Astrocyte (in vitro differentiated cells and primary cell): Measurements from ENCODE around the gene GAR1. TPM values are rescaled to one million over a fixed set of nuclear protein-coding genes. Genes with fewer than 3 reads are reported as not detected.

ENCODE experiments used
- DNase-seq: peaks from one replicate; pipeline ENCODE4 v3.0.0-alpha.2; 2010; ENCODE audit warnings: low read depth
- FAIRE-seq: peaks from 2 replicates; lab custom pipeline; 2011; peaks lifted over from hg19 to GRCh38; lab: Jason Lieb, UNC
- H2AFZ ChIP-seq: 2 replicates; pipeline ENCODE4 v1.6.0; 2012; ENCODE audit warnings: low read depth, low read length, inconsistent platforms
- H3K27ac ChIP-seq: 2 replicates; pipeline ENCODE4 v1.5.1; 2011; ENCODE audit warnings: low read depth, low read length, inconsistent platforms
- H3K27me3 ChIP-seq: 2 replicates; pipeline ENCODE4 v1.6.0; 2011; ENCODE audit warnings: low read length, inconsistent platforms; ENCODE audit not compliant: insufficient read depth
- H3K36me3 ChIP-seq: 2 replicates; pipeline ENCODE4 v1.5.1; 2011; ENCODE audit warnings: low read length, inconsistent platforms; ENCODE audit not compliant: insufficient read depth
- H3K4me1 ChIP-seq: 2 replicates; pipeline ENCODE4 v1.5.1; 2011; ENCODE audit warnings: low read length, inconsistent platforms; ENCODE audit not compliant: insufficient read depth
- H3K4me2 ChIP-seq: 2 replicates; pipeline ENCODE4 v1.6.0; 2012; ENCODE audit warnings: low read length, inconsistent platforms
- H3K4me3 ChIP-seq: 2 replicates; pipeline ENCODE4 v1.5.1; 2011; ENCODE audit warnings: low read depth, mild to moderate bottlenecking, low read length, inconsistent platforms; ENCODE audit not compliant: insufficient read depth
- H3K79me2 ChIP-seq: 2 replicates; pipeline ENCODE4 v1.6.0; 2012; ENCODE audit warnings: mild to moderate bottlenecking, low read length, inconsistent platforms; ENCODE audit not compliant: insufficient read depth
- H3K9ac ChIP-seq: 2 replicates; pipeline ENCODE4 v1.6.0; 2012; ENCODE audit warnings: mild to moderate bottlenecking, low read length, inconsistent platforms
- H3K9me3 ChIP-seq: 2 replicates; pipeline ENCODE4 v1.5.1; 2012; ENCODE audit warnings: low read depth, mild to moderate bottlenecking, low read length, inconsistent platforms; ENCODE audit not compliant: insufficient read depth
- H4K20me1 ChIP-seq: 2 replicates; pipeline ENCODE4 v1.6.0; 2012; ENCODE audit warnings: low read length, inconsistent platforms; ENCODE audit not compliant: insufficient read depth
- H3K27ac Mint-ChIP-seq: one replicate; pipeline ENCODE4 v1.8.0; 2021; ENCODE audit warnings: mild to moderate bottlenecking, mixed read lengths; ENCODE audit not compliant: unreplicated experiment
- H3K27me3 Mint-ChIP-seq: one replicate; pipeline ENCODE4 v1.8.0; 2021; ENCODE audit warnings: low read depth, mixed read lengths; ENCODE audit not compliant: unreplicated experiment
- H3K36me3 Mint-ChIP-seq: one replicate; pipeline ENCODE4 v1.8.0; 2021; ENCODE audit warnings: low read depth, mixed read lengths; ENCODE audit not compliant: unreplicated experiment
- H3K4me1 Mint-ChIP-seq: one replicate; pipeline ENCODE4 v1.8.0; 2021; ENCODE audit warnings: low read depth, mixed read lengths; ENCODE audit not compliant: unreplicated experiment
- H3K4me3 Mint-ChIP-seq: one replicate; pipeline ENCODE4 v1.8.0; 2021; ENCODE audit warnings: mild to moderate bottlenecking, moderate library complexity, mixed read lengths; ENCODE audit not compliant: unreplicated experiment
- H3K9me3 Mint-ChIP-seq: one replicate; pipeline ENCODE4 v1.8.0; 2021; ENCODE audit warnings: mild to moderate bottlenecking, mixed read lengths; ENCODE audit not compliant: unreplicated experiment
- CTCF ChIP-seq: IDR thresholded peaks from 2 replicates; pipeline ENCODE4 v1.5.1; 2011; ENCODE audit warnings: low read depth, mild to moderate bottlenecking, inconsistent platforms, low read length, moderate library complexity; ENCODE audit not compliant: insufficient read depth
- EZH2 ChIP-seq: IDR thresholded peaks from 2 replicates; pipeline ENCODE4 v1.6.1; 2012; ENCODE audit warnings: mild to moderate bottlenecking, low read length, inconsistent platforms; ENCODE audit not compliant: insufficient read depth
- total RNA-seq: library from RNA; stranded (reverse); gene quantifications from 2 replicates; pipeline ENCODE4 v1.2.1, GENCODE V29; 2021

GAR1 gene
- total RNA-seq, 1 donor from 2014 or later, result 26.5 TPM

GRCh38 chr4:109816082-109816442 lies 500 bp downstream of the GAR1 start:
- H3K9me3 ChIP-seq, result no peaks in the 10 kb centered on the region
- DNase-seq, result no peak
- H3K27me3 Mint-ChIP-seq, result no peaks in the 10 kb centered on the region
- peaks cover 5% of the 10 kb centered on the region for H3K36me3 Mint-ChIP-seq
- peaks cover 4% of the 10 kb centered on the region for H3K4me1 ChIP-seq
- H3K4me1 Mint-ChIP-seq, result peaks cover 17% of the 10 kb centered on the region
- no peaks in the 10 kb centered on the region for H3K9me3 Mint-ChIP-seq
- H3K27me3 ChIP-seq, result no peaks in the 10 kb centered on the region
- peak overlapping the region; percentile 94 for H3K4me2 ChIP-seq
- peak overlapping the region; percentile 96 for H3K27ac Mint-ChIP-seq
- H3K79me2 ChIP-seq, result peaks cover 55% of the 10 kb centered on the region
- H3K4me3 Mint-ChIP-seq, result peak overlapping the region; percentile 99
- H3K4me3 ChIP-seq, result peak overlapping the region; percentile 89
- peak overlapping the region; percentile 91 for H3K9ac ChIP-seq
- peaks cover 13% of the 10 kb centered on the region for H3K36me3 ChIP-seq
- no peak for FAIRE-seq
- no peak for TF ChIP-seq EZH2
- no peak for TF ChIP-seq CTCF
- peak overlapping the region; percentile 90 for H3K27ac ChIP-seq
- peak overlapping the region; percentile 94 for H2AFZ ChIP-seq
- peaks cover 23% of the 10 kb centered on the region for H4K20me1 ChIP-seq

- H3K27me3 ChIP-seq, result no peaks in the 10 kb centered on the region
- Mint-ChIP-seq H3K27ac (no peak overlapping the region), H3K27me3 (no peaks in the 10 kb centered on the region), H3K9me3 (no peaks in the 10 kb centered on the region), H3K36me3 (peaks cover 5% of the 10 kb centered on the region), H3K4me1 (peaks cover 17% of the 10 kb centered on the region), H3K4me3 (peak overlapping the region; percentile 99)
- peak overlapping the region; percentile 16 for H3K27ac ChIP-seq
- H3K4me1 ChIP-seq, result peaks cover 4% of the 10 kb centered on the region
- peak overlapping the region; percentile 94 for H3K4me2 ChIP-seq
- H3K79me2 ChIP-seq, result peaks cover 59% of the 10 kb centered on the region
- peak overlapping the region; percentile 91 for H3K9ac ChIP-seq
- no peaks in the 10 kb centered on the region for H3K9me3 ChIP-seq
- DNase-seq, result no peak
- peaks cover 23% of the 10 kb centered on the region for H4K20me1 ChIP-seq
- no peak overlapping the region for H2AFZ ChIP-seq
- FAIRE-seq, result no peak
- no peak for TF ChIP-seq CTCF
- TF ChIP-seq EZH2, result no peak
- H3K4me3 ChIP-seq, result peak overlapping the region; percentile 89
- peaks cover 17% of the 10 kb centered on the region for H3K36me3 ChIP-seq
These were observed 1.3 kb downstream of the GAR1 start for GRCh38 chr4:109816894-109817293.

GRCh38 chr4:109818268-109818667 lies 2.7 kb downstream of the GAR1 start:
- peaks cover 5% of the 10 kb centered on the region for H3K36me3 Mint-ChIP-seq
- Histone ChIP-seq H4K20me1 (peaks cover 26% of the 10 kb centered on the region), H2AFZ (no peak overlapping the region), H3K4me1 (peaks cover 4% of the 10 kb centered on the region), H3K4me2 (no peak overlapping the region), H3K9ac (peak overlapping the region; percentile 4), H3K27me3 (no peaks in the 10 kb centered on the region), H3K27ac (no peak overlapping the region), H3K79me2 (peaks cover 62% of the 10 kb centered on the region), H3K36me3 (peaks cover 30% of the 10 kb centered on the region), H3K9me3 (no peaks in the 10 kb centered on the region), H3K4me3 (no peak overlapping the region)
- H3K4me3 Mint-ChIP-seq, result no peak overlapping the region
- FAIRE-seq, result no peak
- H3K27me3 Mint-ChIP-seq, result no peaks in the 10 kb centered on the region
- no peaks in the 10 kb centered on the region for H3K9me3 Mint-ChIP-seq
- TF ChIP-seq EZH2 (no peak), CTCF (no peak)
- no peak overlapping the region for H3K27ac Mint-ChIP-seq
- peaks cover 17% of the 10 kb centered on the region for H3K4me1 Mint-ChIP-seq
- DNase-seq, result no peak
